GM21825 (cell line): ENCODE data around the gene RAD54L2.
"Not testable (repeated sequence)": the region's sequence is repeated elsewhere in the genome, so short reads cannot be mapped to it uniquely, and the experiment has no call there.

Experiments used
- ATAC-seq: cut with Tn5 transposase; IDR thresholded peaks from one replicate; pipeline ENCODE4 v1.9.1; 2021; ENCODE audit warnings: mild to moderate bottlenecking, moderate library complexity; ENCODE audit not compliant: unreplicated experiment

The RAD54L2 gene

DNA sequence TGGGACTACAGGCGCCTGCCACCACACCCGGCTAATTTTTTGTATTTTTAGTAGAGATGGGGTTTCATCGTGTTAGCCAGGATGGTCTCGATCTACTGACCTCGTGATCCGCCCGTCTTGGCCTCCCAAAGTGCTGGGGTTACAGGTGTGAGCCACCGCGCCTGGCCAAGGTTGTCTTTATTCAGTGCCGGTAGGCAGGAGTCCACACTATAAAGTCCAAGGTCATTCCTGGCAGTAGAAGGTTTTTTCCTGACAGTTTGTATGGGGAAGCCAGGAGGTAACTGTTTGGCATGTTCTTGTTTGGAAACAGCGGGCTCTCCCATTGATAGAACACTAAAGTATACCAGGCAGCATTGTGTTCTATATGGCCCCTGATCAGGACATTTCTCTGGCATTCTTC is 4.1 kb downstream of the RAD54L2 start:
- not testable (repeated sequence) for ATAC-seq

DNA sequence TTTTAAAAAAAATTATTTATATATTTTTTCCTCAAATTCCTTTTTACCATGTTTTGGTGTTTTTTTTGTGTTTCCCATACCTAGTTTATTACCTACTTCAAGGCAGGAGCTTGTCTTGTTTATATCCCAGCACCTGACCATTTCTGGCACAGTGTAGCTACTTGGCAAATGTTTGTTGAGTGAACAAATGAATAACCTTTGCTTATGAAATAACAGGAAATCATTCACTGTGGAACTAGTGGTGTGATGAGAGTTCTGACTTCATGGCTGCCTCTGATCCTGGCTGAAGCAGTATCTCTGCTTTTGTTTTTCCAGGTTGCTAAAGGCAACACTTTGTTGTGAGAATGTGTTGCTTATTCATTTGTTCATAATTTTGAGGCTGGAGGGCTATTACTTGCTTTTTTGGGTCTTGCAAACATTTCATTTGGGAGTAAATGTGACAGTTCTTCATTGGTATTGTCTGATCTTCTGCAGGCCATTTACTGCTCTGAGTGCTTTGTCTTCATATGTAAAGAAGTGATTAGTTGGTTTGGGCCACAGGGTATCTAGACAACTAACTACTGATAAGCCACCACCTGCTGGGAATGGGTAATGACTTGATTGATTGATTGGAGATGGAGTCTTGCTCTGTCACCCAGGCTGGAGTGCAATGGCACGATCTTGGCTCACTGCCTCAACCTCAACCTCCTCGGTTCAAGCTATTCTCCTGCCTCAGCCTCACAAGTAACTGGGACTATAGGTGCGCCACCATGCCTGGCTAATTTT is 5.7 kb downstream of the RAD54L2 start:
- ATAC-seq: no peak

DNA sequence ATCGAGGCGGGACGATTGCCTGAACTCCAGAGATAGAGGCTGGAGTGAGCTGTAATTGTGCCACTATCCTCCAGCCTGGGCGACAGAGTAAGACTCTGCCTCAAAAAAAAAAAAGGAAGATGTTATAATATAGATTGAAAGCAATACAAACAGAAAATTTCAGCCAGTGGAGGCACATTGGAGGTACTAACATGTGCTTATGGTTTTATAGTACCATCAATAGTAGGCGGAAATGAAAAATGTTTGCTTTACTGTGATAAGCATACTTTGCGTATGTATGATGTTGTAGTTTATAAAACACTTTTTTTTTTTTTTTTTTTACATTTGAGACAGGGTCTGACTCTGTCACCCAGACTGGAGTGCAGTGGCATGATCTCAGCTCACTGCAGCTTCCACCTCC is 8.8 kb downstream of the RAD54L2 start:
- ATAC-seq: no peak

DNA sequence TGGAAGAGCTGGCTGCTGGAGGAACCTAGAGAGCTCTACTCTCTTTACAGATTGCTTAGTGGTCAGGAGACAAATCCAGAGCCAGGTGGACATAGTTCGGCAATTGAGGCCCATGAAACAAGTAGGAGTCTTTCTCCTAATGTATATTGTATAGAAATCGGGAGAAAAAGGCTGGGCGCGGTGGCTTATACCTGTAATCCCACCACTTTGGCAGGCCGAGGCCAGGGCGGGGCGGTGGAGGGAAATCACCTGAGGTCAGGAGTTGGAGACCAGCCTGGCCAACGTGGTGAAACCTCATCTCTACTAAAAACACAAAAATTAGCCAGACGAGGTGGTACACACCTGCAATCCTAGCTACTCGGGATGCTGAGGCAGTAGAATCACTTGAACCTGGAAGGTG is 10.8 kb downstream of the RAD54L2 start:
- no peak for ATAC-seq

DNA sequence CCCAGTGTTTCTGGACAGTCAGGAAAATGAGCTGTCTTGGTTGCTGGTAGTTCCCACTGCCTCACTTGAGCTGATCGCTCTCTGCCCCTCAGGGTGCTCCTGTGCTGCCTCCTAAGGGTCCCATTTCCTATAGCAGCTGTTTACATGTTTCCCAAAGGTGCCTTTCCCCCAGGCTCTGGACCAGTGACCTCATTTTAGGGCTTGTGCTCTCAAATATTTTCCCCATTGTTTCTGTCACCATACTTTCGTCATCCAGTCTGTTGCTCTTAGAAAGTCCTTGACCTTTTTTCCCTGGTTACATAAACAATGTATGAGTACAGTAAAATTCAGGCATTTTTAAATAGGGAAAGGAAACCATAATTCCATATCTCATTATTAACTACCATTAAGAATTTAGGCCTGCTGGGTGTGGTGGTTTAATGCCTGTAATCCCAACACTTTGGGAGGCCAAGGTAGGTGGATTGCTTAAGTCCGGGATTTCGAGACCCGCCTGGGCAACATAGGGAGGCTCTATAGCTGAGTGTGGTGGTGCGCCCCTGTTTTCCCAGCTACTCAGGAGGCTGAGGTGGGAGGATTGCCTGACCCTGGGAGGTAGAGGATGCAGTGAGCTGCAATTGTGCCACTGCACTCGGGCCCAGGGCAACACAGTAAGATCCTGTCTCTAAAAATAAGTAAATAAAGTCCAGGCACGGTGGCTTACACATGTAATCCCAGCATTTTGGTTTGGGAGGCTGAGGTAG is 11.7 kb downstream of the RAD54L2 start:
- ATAC-seq: no peak

DNA sequence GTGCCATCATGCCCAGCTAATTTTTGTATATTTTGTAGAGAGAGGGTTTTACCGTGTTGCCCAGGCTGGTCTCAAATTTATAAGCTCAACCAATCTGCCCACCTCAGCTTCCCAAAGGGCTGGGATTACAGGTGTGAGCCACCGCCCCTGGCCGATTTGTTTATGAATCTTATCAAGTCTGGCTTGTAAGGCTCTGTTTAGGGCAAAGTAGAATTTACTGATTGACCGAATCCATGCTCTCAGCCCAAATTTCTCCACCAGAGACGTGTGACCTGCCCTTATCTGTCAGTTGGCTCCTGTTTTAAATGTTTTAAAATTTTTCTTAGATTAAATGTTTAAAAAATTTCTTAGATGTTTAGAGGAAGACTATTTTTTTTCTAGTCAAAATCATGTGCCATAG is 19.5 kb downstream of the RAD54L2 start:
- ATAC-seq: no peak

DNA sequence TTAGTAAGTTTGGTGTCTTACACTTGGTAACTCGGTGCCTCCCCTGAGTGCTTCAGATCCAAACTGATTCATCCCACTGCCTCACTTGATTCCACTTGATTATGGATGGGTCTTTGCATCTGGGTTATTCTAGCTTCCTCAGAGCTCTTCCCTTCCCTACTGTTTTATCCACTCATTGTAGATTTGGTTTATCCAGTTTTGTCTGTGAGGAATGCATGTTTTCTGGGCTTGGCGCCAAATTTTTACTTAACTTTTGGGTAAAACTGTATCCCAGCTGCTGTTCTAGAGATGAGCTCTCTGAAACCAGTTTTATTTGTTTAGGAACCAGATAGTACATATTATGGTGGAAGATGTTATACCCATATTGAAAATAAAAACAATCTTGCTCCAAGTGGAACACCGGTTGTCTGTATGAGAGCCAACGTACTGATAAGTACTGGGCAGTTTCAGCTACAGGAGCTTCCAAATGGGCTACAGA is 20.9 kb downstream of the RAD54L2 start:
- no peak for ATAC-seq

DNA sequence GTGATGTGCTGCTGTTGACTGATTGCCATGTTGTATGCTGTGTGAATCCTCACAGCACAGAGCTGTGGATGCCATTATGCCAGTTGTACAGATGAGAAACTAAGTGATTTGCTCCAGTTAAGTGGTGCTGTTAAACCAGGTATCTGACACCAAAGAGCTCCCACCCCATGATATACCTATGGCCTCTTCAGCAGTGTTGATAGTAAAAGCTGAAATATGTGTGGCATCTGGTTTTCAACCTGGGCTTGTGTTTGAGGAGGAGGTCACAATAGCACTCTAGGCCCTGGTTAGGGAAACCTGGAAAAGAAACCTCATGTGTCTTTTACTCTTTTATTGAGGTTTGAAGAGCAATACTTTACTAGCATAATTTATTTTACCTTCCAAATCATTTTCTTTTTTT is 21.4 kb downstream of the RAD54L2 start:
- ATAC-seq: no peak

DNA sequence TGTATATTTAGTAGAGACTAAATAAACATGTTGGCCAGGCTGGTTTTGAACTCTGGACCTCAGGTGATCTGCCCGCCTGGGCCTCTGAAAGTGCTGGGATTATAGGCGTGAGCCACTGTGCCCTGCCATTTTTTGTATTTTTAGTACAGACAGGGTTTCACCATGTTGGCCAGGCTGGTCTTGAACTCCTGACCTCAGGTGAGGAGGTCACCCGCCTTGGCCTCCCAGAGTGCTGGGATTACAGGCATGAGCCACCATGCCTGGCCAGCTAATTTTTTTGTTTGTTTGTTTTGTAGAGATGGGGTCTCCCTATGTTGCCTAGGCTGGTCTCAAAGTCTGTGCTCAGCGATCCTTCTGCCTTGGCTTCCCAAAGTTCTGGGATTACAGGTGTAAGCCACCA is 23.9 kb downstream of the RAD54L2 start:
- not testable (repeated sequence) for ATAC-seq

DNA sequence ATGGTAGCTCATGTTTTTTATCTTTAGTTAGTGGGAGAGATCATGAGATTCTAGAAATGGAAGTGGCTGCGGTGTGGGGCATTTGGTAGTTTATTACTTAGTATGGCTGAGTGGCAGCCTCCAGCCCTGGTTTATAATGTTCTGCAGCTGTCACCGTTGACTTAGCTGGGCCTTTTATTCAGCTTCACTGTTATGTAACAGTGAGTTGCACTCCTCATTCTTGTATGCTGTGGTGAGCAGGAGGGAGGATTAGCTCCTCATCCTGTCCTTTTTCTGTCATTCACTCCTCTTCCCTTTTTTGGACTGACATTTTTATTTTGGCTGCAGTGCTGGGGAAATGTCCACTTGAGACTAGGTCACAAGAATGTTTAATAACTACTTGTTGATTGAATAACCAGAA is 29.5 kb downstream of the RAD54L2 start:
- ATAC-seq: no peak

DNA sequence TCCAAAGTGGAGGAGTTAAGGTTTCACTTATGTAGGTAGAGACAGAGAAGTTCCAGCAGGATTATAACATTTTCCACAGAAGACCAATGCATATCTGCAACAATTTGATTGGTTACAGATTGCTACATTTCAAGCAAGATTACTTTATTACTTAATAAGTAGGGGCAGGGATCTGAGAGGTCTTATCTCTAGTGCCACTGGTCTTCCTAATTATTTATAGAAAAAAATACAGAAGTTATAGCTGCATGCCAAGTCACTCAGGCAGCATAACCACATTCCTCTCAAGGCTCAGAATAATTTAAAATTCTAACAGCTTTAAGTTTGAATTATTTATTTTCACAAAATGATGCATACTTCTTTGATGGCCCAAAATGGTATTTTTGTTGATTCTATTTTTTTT is 30.5 kb downstream of the RAD54L2 start:
- no peak for ATAC-seq

DNA sequence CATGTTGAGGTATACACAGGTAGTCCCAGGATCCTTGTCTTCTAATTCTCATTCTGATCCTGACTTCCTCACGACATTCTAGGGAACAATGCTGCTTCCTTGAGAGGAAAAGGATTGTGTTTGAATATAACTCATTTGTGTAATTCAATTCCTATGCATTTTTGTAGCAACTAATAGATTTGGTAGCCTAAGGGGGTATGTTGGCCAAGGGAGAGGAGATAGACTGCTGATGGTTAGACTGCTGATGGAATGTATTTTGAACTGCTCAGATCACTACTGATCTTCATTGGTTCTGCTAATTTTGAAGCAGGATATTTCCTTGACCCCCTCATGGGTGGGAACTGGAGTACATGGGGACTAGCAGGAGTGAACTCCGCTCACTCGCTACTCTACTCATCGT is 39.7 kb downstream of the RAD54L2 start:
- ATAC-seq: no peak

DNA sequence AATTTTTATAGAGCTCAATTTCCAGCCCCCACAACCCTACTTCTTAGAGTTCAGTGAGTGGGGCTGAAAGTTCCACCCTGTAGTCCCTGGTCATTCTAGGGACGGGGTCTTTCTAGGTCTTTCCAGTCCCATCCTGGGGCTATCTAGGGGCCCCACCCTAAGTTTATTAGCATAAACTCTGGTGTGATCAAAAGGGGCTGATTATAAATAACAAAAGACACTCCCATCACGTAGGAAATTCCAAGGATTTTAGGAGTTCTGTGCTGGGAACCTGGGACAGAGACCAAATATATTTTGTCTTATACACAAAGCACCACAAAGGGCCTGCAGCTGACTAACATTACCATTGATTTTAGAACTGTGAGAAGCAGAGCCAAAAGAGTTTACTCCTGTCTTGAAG is 41.9 kb downstream of the RAD54L2 start:
- ATAC-seq: no peak

DNA sequence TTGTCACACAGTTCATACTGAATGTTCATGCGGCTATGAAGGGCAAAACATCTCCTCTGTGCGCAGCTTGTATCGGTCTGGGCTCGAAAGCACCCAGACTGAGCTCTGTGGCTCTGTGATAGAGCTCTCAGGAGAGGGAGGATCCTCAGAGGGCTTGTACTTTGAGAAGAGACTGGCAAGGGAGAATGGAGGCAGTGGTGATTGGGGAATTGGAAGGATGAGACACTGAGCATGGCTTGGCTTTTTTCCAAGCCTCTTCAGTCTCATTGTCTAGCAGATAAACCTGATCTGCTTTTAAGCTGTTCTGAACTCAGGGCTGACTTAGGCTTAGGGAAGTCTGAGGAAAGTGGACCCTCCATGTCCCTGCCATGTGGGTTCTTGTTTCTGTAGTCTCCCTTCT is 43.0 kb downstream of the RAD54L2 start:
- ATAC-seq: no peak

DNA sequence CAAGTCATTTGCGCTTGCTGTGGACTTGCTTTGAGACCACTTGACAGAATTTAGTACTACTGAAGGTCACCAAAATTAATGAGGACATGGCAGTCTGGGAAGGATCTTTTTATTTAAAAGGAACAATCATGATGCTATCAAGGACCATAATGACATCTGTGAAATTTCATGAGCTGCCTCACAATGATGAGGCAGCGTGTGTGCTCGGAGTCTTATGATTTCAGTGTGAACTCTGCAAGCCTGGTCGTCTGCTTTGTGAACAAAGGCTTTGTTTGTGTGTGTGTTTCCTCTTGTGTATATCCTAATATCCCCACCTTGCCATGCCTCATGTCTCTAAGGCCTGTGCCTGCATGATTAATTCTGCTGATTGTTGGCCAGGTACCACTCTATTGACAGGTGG is 46.7 kb downstream of the RAD54L2 start:
- no peak for ATAC-seq

DNA sequence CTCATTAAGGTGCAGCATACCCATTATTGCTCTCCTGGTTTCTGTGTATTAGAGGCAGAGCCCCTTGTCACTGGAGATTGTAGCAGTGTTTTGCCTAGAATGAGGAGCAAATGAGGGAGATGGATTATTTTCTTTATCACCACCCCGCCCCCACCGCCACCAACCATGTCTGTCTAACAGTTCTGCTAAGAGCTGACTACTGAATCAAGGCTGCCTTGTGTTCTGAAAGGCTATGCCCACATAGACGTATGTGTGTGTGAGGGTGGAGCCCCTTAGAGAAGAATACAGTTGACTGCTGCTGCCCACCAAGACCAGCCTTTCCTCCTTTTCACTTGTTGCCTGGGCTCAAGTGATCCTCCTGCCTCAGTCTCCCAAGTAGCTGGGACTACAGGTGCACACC is 47.4 kb downstream of the RAD54L2 start:
- ATAC-seq: no peak
